Upper lobe of left lung (tissue), 6 donors: ENCODE results near the gene SLC6A18. TPM values are rescaled to one million over a fixed set of nuclear protein-coding genes. Genes with fewer than 3 reads are reported as not detected.

Experiments
- ATAC-seq, 2 donors: fragments of 200-7000 bp; cut with Tn5 transposase; one replicate each; pipeline ENCODE4 v1.9.1; 2022; ENCODE audit warnings: mild to moderate bottlenecking in 2 of 2, moderate library complexity in 2 of 2; ENCODE audit not compliant: low FRiP score in 2 of 2
- DNase-seq, 2 donors: peaks; one replicate each; pipeline ENCODE4 v3.0.0-alpha.2; 2019 to 2020
- H3K27ac ChIP-seq, 4 donors: fragments of 200-600 bp; sonication (generic); one replicate each; pipeline ENCODE4 v1.5.1; 2016 to 2019
- H3K27me3 ChIP-seq, 4 donors: fragments of 200-600 bp; sonication (generic); one replicate each; pipeline ENCODE4 v1.5.1; 2017 to 2019
- H3K36me3 ChIP-seq, 4 donors: fragments of 200-600 bp; sonication (generic); one replicate each; pipeline ENCODE4 v1.5.1; 2016 to 2019
- H3K4me1 ChIP-seq, 4 donors: fragments of 200-600 bp; sonication (generic); one replicate each; pipeline ENCODE4 v1.5.1; 2018 to 2019
- H3K4me3 ChIP-seq, 4 donors: fragments of 200-600 bp; sonication (generic); one replicate each; pipeline ENCODE4 v1.5.1; 2017 to 2019; ENCODE audit warnings: mild to moderate bottlenecking in 2 of 4, moderate library complexity in 1 of 4
- H3K9me3 ChIP-seq, 4 donors: fragments of 200-600 bp; sonication (generic); one replicate each; pipeline ENCODE4 v1.5.1; 2018 to 2019
- CTCF ChIP-seq, 6 experiments: fragments of 450-650 bp in 4 of 6; fragments of 200-600 bp in 2 of 6; sonication (generic) in 2 of 6; IDR thresholded peaks; one replicate each; pipeline ENCODE4 v1.5.1; 2016 to 2019; ENCODE audit warnings: antibody characterized with exemption in 6 of 6
- EP300 ChIP-seq, 4 donors: sonication (generic); formaldehyde crosslinking; IDR thresholded peaks; one replicate each; pipeline ENCODE4 v1.5.1; 2017; ENCODE audit warnings: antibody characterized with exemption in 4 of 4, control low read depth in 2 of 4
- POLR2A ChIP-seq, 4 donors: fragments of 450-650 bp; IDR thresholded peaks; one replicate each; pipeline ENCODE4 v1.5.1; 2016 to 2017; ENCODE audit warnings: antibody characterized with exemption in 4 of 4, mild to moderate bottlenecking in 2 of 4
- POLR2AphosphoS5 ChIP-seq, 2 donors: sonication (generic); formaldehyde crosslinking; IDR thresholded peaks; one replicate each; pipeline ENCODE4 v1.5.1; 2017; ENCODE audit warnings: antibody characterized with exemption in 2 of 2
- WGBS, 2 donors: methylation state at CpG; one replicate each; pipeline ENCODE4 v1.1.5; 2017 to 2018; 5-methylcytosine and 5-hydroxymethylcytosine counted together
- total RNA-seq, 6 donors: library from RNA; depleted of rRNA in 4 of 6; stranded (reverse); fragments of >200 nt in 4 of 6; gene quantifications; one replicate each; pipeline versions ENCODE4 v1.1.0 to v1.2.1, GENCODE V29; 2016 to 2021
- donor health status: DM: no; HTN: no; CAD: no; lungs with moderate emphysema.
- donor health status: DM: no; HTN: yes; CAD: no; lungs with severe emphysema.

Gene SLC6A18
- total RNA-seq, 6 donors from 2014 or later, result not detected

GRCh38 chr5:1213508-1214162 is 11.5 kb upstream of the SLC6A18 start:
- no peak overlapping the region for H3K4me3 ChIP-seq
- no peak for DNase-seq
- WGBS, 2 donors, result 89 to 92% methylated on average over 10 to 13 of the region's 25 CpGs
- no peaks in the 10 kb centered on the region for H3K9me3 ChIP-seq
- no peaks in the 10 kb centered on the region for H3K4me1 ChIP-seq
- H3K27me3 ChIP-seq, result no peaks in the 10 kb centered on the region
- no peaks in the 10 kb centered on the region for H3K36me3 ChIP-seq
- no peak overlapping the region for H3K27ac ChIP-seq
- ATAC-seq, result no peak
- no peak for TF ChIP-seq POLR2A (IDR thresholded peaks at IDR 0.05)
- no peak for TF ChIP-seq POLR2AphosphoS5 (IDR thresholded peaks at IDR 0.05)
- no peak for TF ChIP-seq EP300 (IDR thresholded peaks at IDR 0.05)
- TF ChIP-seq CTCF (IDR thresholded peaks at IDR 0.05), result no peak

- ATAC-seq (no peak), DNase-seq (peak in 1 of 2 donors; percentile 46)
- no peak overlapping the region for H3K27ac ChIP-seq
- WGBS, 2 donors, result 75 to 76% methylated on average over 16 to 22 of the region's 22 CpGs
- no peaks in the 10 kb centered on the region for H3K36me3 ChIP-seq
- no peaks in the 10 kb centered on the region for H3K4me1 ChIP-seq
- no peak for TF ChIP-seq EP300 (IDR thresholded peaks at IDR 0.05)
- TF ChIP-seq CTCF (IDR thresholded peaks at IDR 0.05), result no peak
- TF ChIP-seq POLR2A (IDR thresholded peaks at IDR 0.05), result no peak
- TF ChIP-seq POLR2AphosphoS5 (IDR thresholded peaks at IDR 0.05), result no peak
- H3K4me3 ChIP-seq, result no peak overlapping the region
- no peaks in the 10 kb centered on the region for H3K9me3 ChIP-seq
- no peaks in the 10 kb centered on the region for H3K27me3 ChIP-seq
Measured at GRCh38 chr5:1214163-1214935, 10.8 kb upstream of the SLC6A18 start.

- Histone ChIP-seq H3K36me3 (no peaks in the 10 kb centered on the region), H3K9me3 (no peaks in the 10 kb centered on the region), H3K4me3 (no peak overlapping the region), H3K27me3 (no peaks in the 10 kb centered on the region), H3K27ac (no peak overlapping the region), H3K4me1 (no peaks in the 10 kb centered on the region)
- WGBS, 2 donors, result 70 to 80% methylated on average over 2 of the region's 2 CpGs
- DNase-seq (no peak), ATAC-seq (no peak)
- TF ChIP-seq POLR2A (IDR thresholded peaks at IDR 0.05) (no peak), CTCF (IDR thresholded peaks at IDR 0.05) (no peak), POLR2AphosphoS5 (IDR thresholded peaks at IDR 0.05) (no peak), EP300 (IDR thresholded peaks at IDR 0.05) (no peak)
Measured at GRCh38 chr5:1214936-1215220, 10.3 kb upstream of the SLC6A18 start.

- Histone ChIP-seq H3K4me3 (no peak overlapping the region), H3K27ac (no peak overlapping the region), H3K27me3 (no peaks in the 10 kb centered on the region), H3K4me1 (no peaks in the 10 kb centered on the region), H3K9me3 (no peaks in the 10 kb centered on the region), H3K36me3 (no peaks in the 10 kb centered on the region)
- ATAC-seq (no peak), DNase-seq (no peak)
- TF ChIP-seq CTCF (IDR thresholded peaks at IDR 0.05), result no peak
- no peak for TF ChIP-seq POLR2A (IDR thresholded peaks at IDR 0.05)
- no peak for TF ChIP-seq EP300 (IDR thresholded peaks at IDR 0.05)
- 93 to 95% methylated on average over 23 of the region's 23 CpGs for WGBS, 2 donors
Measured at GRCh38 chr5:1215320-1216096, 9.7 kb upstream of the SLC6A18 start.
